NT2/D1 (cell line): ENCODE results near the gene RRBP1.

Experiments
- DNase-seq: peaks from one replicate; pipeline ENCODE4 v3.0.0-alpha.2; 2011; ENCODE audit warnings: low read depth, low spot score
- H3K27me3 ChIP-seq: 2 replicates; pipeline ENCODE4 v1.6.0; 2011; ENCODE audit warnings: mild to moderate bottlenecking; ENCODE audit not compliant: insufficient read length, insufficient read depth
- H3K36me3 ChIP-seq: 2 replicates; pipeline ENCODE4 v1.6.1; 2011; ENCODE audit warnings: mild to moderate bottlenecking, low read length, mixed read lengths; ENCODE audit not compliant: insufficient read depth, insufficient read length
- H3K4me1 ChIP-seq: 2 replicates; pipeline ENCODE4 v1.5.1; 2011; ENCODE audit not compliant: insufficient read depth, insufficient read length
- H3K4me3 ChIP-seq: 2 replicates; pipeline ENCODE4 v1.5.1; 2011; ENCODE audit warnings: low read depth; ENCODE audit not compliant: insufficient read length
- H3K9ac ChIP-seq: 2 replicates; pipeline ENCODE4 v1.6.0; 2011; ENCODE audit warnings: low read depth; ENCODE audit not compliant: insufficient read length
- H3K9me3 ChIP-seq: 2 replicates; pipeline ENCODE4 v1.5.1; 2011; ENCODE audit warnings: mild to moderate bottlenecking, low read length; ENCODE audit not compliant: insufficient read depth
- SUZ12 ChIP-seq: IDR thresholded peaks from 2 replicates; pipeline ENCODE4 v1.6.1; 2011; ENCODE audit not compliant: insufficient read length, insufficient read depth; ENCODE audit errors: extremely low read depth
- YY1 ChIP-seq: IDR thresholded peaks from 2 replicates; pipeline ENCODE4 v1.6.1; 2011; ENCODE audit not compliant: insufficient read length, insufficient read depth
- ZNF274 ChIP-seq: IDR thresholded peaks from 2 replicates; pipeline ENCODE4 v1.6.1; 2011; ENCODE audit warnings: mild to moderate bottlenecking, low read depth, low read length

Gene RRBP1

GRCh38 chr20:17635332-17636244 lies 46.5 kb downstream of the RRBP1 start:
- Histone ChIP-seq H3K27me3 (no peaks in the 10 kb centered on the region), H3K4me1 (peaks cover 10% of the 10 kb centered on the region), H3K4me3 (no peak overlapping the region), H3K9me3 (no peaks in the 10 kb centered on the region), H3K9ac (no peak overlapping the region), H3K36me3 (peaks cover 92% of the 10 kb centered on the region)
- no peak for DNase-seq
- TF ChIP-seq ZNF274 (no peak), SUZ12 (no peak), YY1 (no peak)

- Histone ChIP-seq H3K27me3 (no peaks in the 10 kb centered on the region), H3K9ac (no peak overlapping the region), H3K9me3 (no peaks in the 10 kb centered on the region), H3K4me3 (no peak overlapping the region), H3K4me1 (peaks cover 10% of the 10 kb centered on the region), H3K36me3 (peaks cover 91% of the 10 kb centered on the region)
- TF ChIP-seq ZNF274, result no peak
- no peak for TF ChIP-seq YY1
- no peak for TF ChIP-seq SUZ12
- no peak for DNase-seq
Measured at GRCh38 chr20:17634661-17635331, 47.2 kb downstream of the RRBP1 start.

- H3K4me3 ChIP-seq, result no peak overlapping the region
- no peaks in the 10 kb centered on the region for H3K9me3 ChIP-seq
- peaks cover 94% of the 10 kb centered on the region for H3K36me3 ChIP-seq
- H3K27me3 ChIP-seq, result no peaks in the 10 kb centered on the region
- no peak overlapping the region for H3K9ac ChIP-seq
- TF ChIP-seq SUZ12 (no peak), YY1 (no peak), ZNF274 (no peak)
- no peak for DNase-seq
- peaks cover 10% of the 10 kb centered on the region for H3K4me1 ChIP-seq
Measured at GRCh38 chr20:17633850-17634500, 48.1 kb downstream of the RRBP1 start.

- peaks cover 10% of the 10 kb centered on the region for H3K4me1 ChIP-seq
- H3K9me3 ChIP-seq, result no peaks in the 10 kb centered on the region
- no peaks in the 10 kb centered on the region for H3K27me3 ChIP-seq
- H3K36me3 ChIP-seq, result peaks cover 94% of the 10 kb centered on the region
- no peak for DNase-seq
- no peak overlapping the region for H3K9ac ChIP-seq
- TF ChIP-seq ZNF274 (no peak), SUZ12 (no peak), YY1 (no peak)
- no peak overlapping the region for H3K4me3 ChIP-seq
Measured at GRCh38 chr20:17633221-17633849, 48.7 kb downstream of the RRBP1 start.

DNA sequence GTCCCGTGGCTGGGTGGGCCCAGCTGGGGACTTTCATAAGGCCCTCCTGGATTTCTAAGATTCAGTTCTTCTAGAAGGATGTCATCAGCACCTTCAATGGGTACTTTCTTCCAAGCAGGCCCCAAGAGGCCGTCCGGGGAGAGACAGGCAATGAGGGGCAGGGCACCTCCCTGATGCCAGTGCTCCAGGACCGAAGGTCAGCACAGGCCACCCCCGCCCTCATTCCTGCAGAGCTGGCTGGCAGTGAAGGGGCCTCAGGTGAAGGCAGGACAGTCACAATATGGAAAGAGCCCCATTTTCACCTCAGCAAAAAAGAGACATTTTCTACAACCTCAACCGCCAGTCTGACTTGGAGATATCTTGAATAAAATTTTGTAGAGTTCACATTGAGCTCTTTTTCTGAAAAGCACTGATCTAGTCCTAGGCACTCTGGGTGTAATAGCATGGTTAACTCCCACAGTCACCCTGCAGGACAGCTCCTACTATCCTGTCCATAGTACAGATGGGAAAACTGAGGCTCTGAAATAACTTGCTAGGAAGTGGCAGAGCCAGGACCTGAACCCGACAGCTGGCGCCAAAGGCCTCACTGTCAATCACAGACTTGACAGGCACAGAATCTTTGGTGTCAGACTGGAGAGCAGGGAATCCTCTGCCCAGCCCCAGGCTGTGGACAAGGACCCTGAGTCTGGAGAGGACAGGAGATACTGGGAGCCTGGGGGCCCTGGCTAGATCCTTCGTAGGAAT lies 50.3 kb downstream of the RRBP1 start:
- Histone ChIP-seq H3K4me1 (peaks cover 2% of the 10 kb centered on the region), H3K27me3 (no peaks in the 10 kb centered on the region), H3K4me3 (no peak overlapping the region), H3K9ac (no peak overlapping the region), H3K36me3 (peaks cover 96% of the 10 kb centered on the region), H3K9me3 (no peaks in the 10 kb centered on the region)
- no peak for DNase-seq
- TF ChIP-seq SUZ12, result no peak
- no peak for TF ChIP-seq ZNF274
- TF ChIP-seq YY1, result no peak

GRCh38 chr20:17630806-17631195 lies 51.2 kb downstream of the RRBP1 start:
- DNase-seq, result no peak
- H3K27me3 ChIP-seq, result no peaks in the 10 kb centered on the region
- H3K4me1 ChIP-seq, result peaks cover under 1% of the 10 kb centered on the region
- peaks cover 98% of the 10 kb centered on the region for H3K36me3 ChIP-seq
- H3K4me3 ChIP-seq, result no peak overlapping the region
- H3K9me3 ChIP-seq, result no peaks in the 10 kb centered on the region
- H3K9ac ChIP-seq, result no peak overlapping the region
- TF ChIP-seq SUZ12, result no peak
- TF ChIP-seq ZNF274, result no peak
- TF ChIP-seq YY1, result no peak
